ENCODE measurements around the gene HLA-F. TPM values are rescaled to one million over a fixed set of nuclear protein-coding genes. Genes with fewer than 3 reads are reported as not detected.

The HLA-F gene
- total RNA-seq, 4 donors from 2014 or later, result 90.4 to 500 (median 306) TPM

GRCh38 chr6:29724937-29725869, 2.0 kb downstream of the HLA-F start:
- H3K36me3 ChIP-seq, result peaks cover 0 to 19% (median 0%) of the 10 kb centered on the region in 4 donors
- no peak for DNase-seq
- 87 to 100% methylated on average over 1 to 11 of the region's 11 CpGs for WGBS, 2 donors (ENCODE audit: low coverage in 1 of 2)
- no peak overlapping the region for H3K27ac ChIP-seq
- H3K9me3 ChIP-seq, result no peaks in the 10 kb centered on the region
- H3K27me3 ChIP-seq, result no peaks in the 10 kb centered on the region
- H3K4me1 ChIP-seq, result peaks cover 4 to 23% (median 11%) of the 10 kb centered on the region in 4 donors
- in situ Hi-C loops (cut with MboI; ENCODE audit: low pct_ligation_motif_present in 1 of 4, low pct_unique_long_range_greater_than_20kb in 1 of 4, low sequenced_read_pairs in 3 of 4) (loop anchor here (25.0 kb wide), 2 partner anchors 112 to 287 kb away; partner anchors contain the start of gene HLA-G (in 3 of the 4)), intact Hi-C loops (cut with DNase I; ENCODE audit: low total_unique reads) (no loop called here)
- peak overlapping the region in 2 of 4 donors; percentile 90 to 98 for H3K4me3 ChIP-seq
- TF ChIP-seq, protein P1, sequence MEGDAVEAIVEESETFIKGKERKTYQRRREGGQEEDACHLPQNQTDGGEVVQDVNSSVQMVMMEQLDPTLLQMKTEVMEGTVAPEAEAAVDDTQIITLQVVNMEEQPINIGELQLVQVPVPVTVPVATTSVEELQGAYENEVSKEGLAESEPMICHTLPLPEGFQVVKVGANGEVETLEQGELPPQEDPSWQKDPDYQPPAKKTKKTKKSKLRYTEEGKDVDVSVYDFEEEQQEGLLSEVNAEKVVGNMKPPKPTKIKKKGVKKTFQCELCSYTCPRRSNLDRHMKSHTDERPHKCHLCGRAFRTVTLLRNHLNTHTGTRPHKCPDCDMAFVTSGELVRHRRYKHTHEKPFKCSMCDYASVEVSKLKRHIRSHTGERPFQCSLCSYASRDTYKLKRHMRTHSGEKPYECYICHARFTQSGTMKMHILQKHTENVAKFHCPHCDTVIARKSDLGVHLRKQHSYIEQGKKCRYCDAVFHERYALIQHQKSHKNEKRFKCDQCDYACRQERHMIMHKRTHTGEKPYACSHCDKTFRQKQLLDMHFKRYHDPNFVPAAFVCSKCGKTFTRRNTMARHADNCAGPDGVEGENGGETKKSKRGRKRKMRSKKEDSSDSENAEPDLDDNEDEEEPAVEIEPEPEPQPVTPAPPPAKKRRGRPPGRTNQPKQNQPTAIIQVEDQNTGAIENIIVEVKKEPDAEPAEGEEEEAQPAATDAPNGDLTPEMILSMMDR (IDR thresholded peaks at IDR 0.05), result no peak
- no peak for TF ChIP-seq EP300 (IDR thresholded peaks at IDR 0.05; ENCODE audit: low read depth)
- no peak for TF ChIP-seq POLR2A (IDR thresholded peaks at IDR 0.05)
- no peak for TF ChIP-seq POLR2AphosphoS5 (IDR thresholded peaks at IDR 0.05)

- 63 to 80% methylated on average over 1 of the region's 1 CpG for WGBS, 2 donors (ENCODE audit: low coverage in 1 of 2)
- H3K4me3 ChIP-seq, result peak overlapping the region in 1 of 4 donors; percentile 98
- in situ Hi-C loops (cut with MboI; ENCODE audit: low pct_ligation_motif_present in 1 of 4, low pct_unique_long_range_greater_than_20kb in 1 of 4, low sequenced_read_pairs in 3 of 4), result loop anchor here in 3 of 4 donors (25.0 kb wide), 2 partner anchors 111 to 286 kb away; partner anchors contain the start of gene HLA-G (in 2 of the 3)
Observed at GRCh38 chr6:29726001-29726400, 2.8 kb downstream of the HLA-F start.

GRCh38 chr6:29726571-29727194, 3.4 kb downstream of the HLA-F start:
- no peaks in the 10 kb centered on the region for H3K27me3 ChIP-seq

More at GRCh38 chr6:29726001-29726400, 2.8 kb downstream of the HLA-F start:
- Histone ChIP-seq H3K27me3 (no peaks in the 10 kb centered on the region), H3K36me3 (peaks cover 0 to 19% (median 0%) of the 10 kb centered on the region in 4 donors), H3K4me1 (peaks cover 4 to 23% (median 11%) of the 10 kb centered on the region in 4 donors), H3K27ac (no peak overlapping the region), H3K9me3 (no peaks in the 10 kb centered on the region)
- DNase-seq, result no peak
- intact Hi-C loops (cut with DNase I; ENCODE audit: low total_unique reads), result no loop called here
- no peak for TF ChIP-seq POLR2AphosphoS5 (IDR thresholded peaks at IDR 0.05)
- no peak for TF ChIP-seq EP300 (IDR thresholded peaks at IDR 0.05; ENCODE audit: low read depth)
- no peak for TF ChIP-seq POLR2A (IDR thresholded peaks at IDR 0.05)
- TF ChIP-seq, protein P1 (IDR thresholded peaks at IDR 0.05), result no peak

More at GRCh38 chr6:29726571-29727194, 3.4 kb downstream of the HLA-F start:
- H3K27ac ChIP-seq, result no peak overlapping the region
- H3K36me3 ChIP-seq, result peaks cover 0 to 19% (median 0%) of the 10 kb centered on the region in 4 donors
- peaks cover 4 to 23% (median 11%) of the 10 kb centered on the region in 4 donors for H3K4me1 ChIP-seq
- 88 to 98% methylated on average over 5 to 9 of the region's 9 CpGs for WGBS, 2 donors (ENCODE audit: low coverage in 1 of 2)
- intact Hi-C loops (cut with DNase I; ENCODE audit: low total_unique reads) (no loop called here), in situ Hi-C loops (cut with MboI; ENCODE audit: low pct_ligation_motif_present in 1 of 4, low pct_unique_long_range_greater_than_20kb in 1 of 4, low sequenced_read_pairs in 3 of 4) (loop anchor here in 3 of 4 donors (25.0 kb wide), 2 partner anchors 111 to 286 kb away; partner anchors contain the start of gene HLA-G (in 2 of the 3))
- no peak for DNase-seq
- TF ChIP-seq EP300 (IDR thresholded peaks at IDR 0.05; ENCODE audit: low read depth) (no peak), POLR2AphosphoS5 (IDR thresholded peaks at IDR 0.05) (no peak), POLR2A (IDR thresholded peaks at IDR 0.05) (no peak)
- TF ChIP-seq, protein P1 (IDR thresholded peaks at IDR 0.05), result no peak
- H3K4me3 ChIP-seq, result no peak overlapping the region
- no peaks in the 10 kb centered on the region for H3K9me3 ChIP-seq
